SK-N-MC (cell line): ENCODE measurements around the gene SDK1.

Experiments
- EZH2 ChIP-seq: fragments of 200-600 bp; sonication (generic); IDR thresholded peaks from one replicate; pipeline ENCODE4 v1.6.1; 2017; ENCODE audit warnings: antibody characterized with exemption
- FOXP2 ChIP-seq: optimal IDR thresholded peaks from 2 replicates; pipeline ENCODE3; 2011; ENCODE audit warnings: mild to moderate bottlenecking, moderate library complexity; ENCODE audit not compliant: insufficient read depth; ENCODE audit errors: extremely low read length, control extremely low read depth
- POLR2AphosphoS5 ChIP-seq: IDR thresholded peaks from 2 replicates; pipeline ENCODE4 v1.6.1; 2012; ENCODE audit warnings: mild to moderate bottlenecking, low read depth, low read length, borderline replicate concordance

GRCh38 chr7:4033996-4034395 lies 732.9 kb downstream of the SDK1 start:
- TF ChIP-seq POLR2AphosphoS5 (no peak), EZH2 (no peak), FOXP2 (no peak)
